Fibroblast of pulmonary artery (primary cell): Measurements from ENCODE around the gene LOXL4.

Experiments
- DNase-seq: peaks from one replicate; pipeline ENCODE4 v3.0.0-alpha.2; 2010; ENCODE audit warnings: low read depth
- H3K4me3 ChIP-seq: replicated peaks from 2 replicates; pipeline ENCODE4 v1.5.1; 2011; ENCODE audit warnings: low read depth, mild to moderate bottlenecking, control low read depth, low read length, moderate library complexity
- TF ChIP-seq, protein P1 (sequence below): IDR thresholded peaks from 2 replicates; pipeline ENCODE4 v1.5.1; 2011; ENCODE audit warnings: mild to moderate bottlenecking, control low read depth, low read length, inconsistent platforms; ENCODE audit errors: missing control alignments

LOXL4 gene

DNA sequence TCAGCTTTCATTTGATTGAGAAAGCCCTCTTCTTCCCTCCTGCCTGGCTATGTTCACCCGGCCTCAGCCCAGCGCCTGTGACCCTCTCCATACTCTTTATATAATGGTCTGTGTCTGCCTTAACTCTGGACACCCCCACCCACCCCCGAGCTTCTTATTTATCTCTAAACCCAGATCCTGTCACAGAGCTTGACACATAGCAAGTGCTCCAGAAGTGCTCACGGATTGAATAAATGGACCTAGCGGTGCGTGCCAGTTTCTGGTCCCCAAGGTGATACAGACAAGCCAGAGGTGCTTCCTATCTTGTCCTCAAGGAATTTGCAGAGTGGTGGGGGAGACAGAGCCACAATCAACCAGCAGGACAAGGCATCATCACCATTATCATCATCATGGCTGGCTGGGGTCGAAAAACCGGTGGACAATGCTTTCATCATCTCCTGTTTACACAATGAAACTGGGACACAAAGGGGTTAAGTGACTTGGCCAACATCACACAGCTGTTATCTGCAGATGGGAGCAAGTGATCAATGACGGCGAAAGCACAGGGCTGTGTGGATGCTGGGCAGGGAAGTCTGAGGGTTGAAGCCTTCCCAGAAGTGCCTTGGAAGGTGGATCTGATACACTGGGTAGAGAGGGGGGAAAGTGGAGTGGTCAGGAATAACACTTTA is 2.2 kb upstream of the LOXL4 start:
- TF ChIP-seq, protein P1, sequence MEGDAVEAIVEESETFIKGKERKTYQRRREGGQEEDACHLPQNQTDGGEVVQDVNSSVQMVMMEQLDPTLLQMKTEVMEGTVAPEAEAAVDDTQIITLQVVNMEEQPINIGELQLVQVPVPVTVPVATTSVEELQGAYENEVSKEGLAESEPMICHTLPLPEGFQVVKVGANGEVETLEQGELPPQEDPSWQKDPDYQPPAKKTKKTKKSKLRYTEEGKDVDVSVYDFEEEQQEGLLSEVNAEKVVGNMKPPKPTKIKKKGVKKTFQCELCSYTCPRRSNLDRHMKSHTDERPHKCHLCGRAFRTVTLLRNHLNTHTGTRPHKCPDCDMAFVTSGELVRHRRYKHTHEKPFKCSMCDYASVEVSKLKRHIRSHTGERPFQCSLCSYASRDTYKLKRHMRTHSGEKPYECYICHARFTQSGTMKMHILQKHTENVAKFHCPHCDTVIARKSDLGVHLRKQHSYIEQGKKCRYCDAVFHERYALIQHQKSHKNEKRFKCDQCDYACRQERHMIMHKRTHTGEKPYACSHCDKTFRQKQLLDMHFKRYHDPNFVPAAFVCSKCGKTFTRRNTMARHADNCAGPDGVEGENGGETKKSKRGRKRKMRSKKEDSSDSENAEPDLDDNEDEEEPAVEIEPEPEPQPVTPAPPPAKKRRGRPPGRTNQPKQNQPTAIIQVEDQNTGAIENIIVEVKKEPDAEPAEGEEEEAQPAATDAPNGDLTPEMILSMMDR, result no peak
- no peak overlapping the region for H3K4me3 ChIP-seq
- DNase-seq, result peak; percentile 10

DNA sequence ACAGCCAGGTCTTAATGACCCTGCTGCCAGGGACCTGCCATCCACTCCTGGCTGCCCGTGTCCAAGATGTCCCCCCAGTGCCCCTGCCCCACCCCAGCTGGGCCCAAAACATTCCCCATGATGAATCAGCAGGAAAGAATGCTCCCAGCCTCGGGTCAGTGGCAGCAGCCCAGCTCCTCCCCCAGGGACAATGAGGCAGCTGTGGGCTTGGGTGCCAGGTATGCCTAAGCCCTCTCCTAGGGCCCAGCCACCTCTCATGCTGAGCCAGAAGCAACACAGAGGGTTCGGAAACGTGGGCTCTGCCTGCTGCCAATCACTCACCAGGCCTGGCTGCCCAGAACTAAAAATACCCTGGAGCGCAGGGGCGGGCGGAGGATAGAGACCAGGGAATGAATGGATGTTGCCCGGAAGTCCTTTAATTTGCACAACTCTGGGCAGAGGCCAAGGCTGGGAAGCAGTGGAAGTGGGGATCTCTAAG is 1.5 kb upstream of the LOXL4 start:
- H3K4me3 ChIP-seq, result no peak overlapping the region
- TF ChIP-seq, protein P1, result no peak
- peak; percentile 84 for DNase-seq

DNA sequence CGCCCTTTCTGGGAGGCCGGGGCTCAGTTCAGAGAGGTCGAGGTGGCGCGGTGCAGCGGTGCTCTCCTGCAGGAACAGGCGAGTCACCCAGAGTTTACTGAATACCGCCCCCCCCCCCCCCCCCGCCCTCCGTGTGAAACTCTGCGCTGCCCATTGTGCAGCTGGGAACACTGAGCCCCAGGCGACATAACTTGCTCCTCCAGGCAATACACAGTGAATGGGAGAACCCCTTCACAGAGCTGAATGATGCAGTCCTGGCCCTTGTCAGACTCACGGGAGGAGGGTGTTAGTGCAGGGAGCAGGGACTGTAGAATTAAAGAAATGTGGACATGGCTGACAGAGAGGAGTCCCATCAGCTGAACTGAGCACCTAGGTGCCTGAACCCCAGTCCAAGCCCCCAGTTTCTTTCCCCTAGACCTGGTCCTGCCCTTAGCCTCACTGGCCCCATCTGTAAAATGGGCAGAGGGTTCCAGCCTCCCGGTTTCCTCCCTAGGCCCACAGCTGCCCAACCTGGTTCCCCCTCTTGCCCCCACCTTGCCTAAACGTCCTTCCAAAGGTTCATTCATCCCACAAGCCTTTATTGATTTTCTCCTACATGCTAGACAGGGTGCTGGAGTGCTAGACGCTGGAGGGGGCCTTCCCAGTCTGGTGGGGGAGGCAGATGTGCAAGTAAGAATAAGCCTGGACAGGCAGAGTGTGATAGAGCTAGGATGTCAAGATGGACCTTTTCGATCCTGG is 869 bp upstream of the LOXL4 start:
- TF ChIP-seq, protein P1, result no peak
- DNase-seq, result peak; percentile 20
- peak overlapping the region; percentile 48 for H3K4me3 ChIP-seq

DNA sequence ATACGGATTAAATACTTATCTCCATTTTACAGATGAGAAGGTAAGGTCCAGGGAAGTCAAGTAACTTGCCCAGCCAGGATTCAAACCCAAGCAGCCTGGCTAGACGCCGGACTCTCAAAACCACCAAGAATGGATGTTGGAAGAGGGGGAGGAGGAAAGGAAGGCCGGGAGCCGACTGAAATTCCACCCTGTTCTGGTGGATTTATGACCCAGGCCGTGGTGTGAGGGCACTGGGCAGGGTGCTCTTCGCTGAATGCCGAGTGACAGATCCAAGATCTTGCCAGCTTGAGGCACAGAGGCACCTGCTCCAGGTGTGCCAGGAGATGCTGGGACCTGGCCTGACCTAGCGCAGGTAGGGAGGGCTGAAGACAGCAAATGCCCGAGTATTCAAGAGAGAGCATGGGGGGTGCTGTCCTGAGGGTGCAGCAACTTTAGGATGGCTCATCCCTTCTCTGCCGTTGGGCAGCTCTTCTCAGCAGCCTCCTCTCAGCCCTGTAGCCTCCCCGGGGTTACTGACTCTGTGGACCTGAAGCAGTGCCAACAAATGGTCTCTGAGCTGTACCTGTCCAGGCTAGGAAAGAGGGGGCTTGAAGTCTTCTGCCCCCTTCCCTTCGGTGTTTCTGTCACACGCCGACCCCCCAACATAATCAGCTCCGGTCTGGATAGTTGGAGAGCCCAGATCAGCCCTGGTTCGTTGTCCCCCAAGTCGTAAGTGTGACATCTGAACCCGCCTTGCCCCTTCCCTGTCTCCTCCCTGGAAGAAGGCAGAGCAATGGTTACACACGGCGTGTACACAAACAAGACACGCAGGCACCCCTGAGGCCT is 713 bp downstream of the LOXL4 start:
- DNase-seq, result no peak
- no peak overlapping the region for H3K4me3 ChIP-seq
- TF ChIP-seq, protein P1, result no peak

DNA sequence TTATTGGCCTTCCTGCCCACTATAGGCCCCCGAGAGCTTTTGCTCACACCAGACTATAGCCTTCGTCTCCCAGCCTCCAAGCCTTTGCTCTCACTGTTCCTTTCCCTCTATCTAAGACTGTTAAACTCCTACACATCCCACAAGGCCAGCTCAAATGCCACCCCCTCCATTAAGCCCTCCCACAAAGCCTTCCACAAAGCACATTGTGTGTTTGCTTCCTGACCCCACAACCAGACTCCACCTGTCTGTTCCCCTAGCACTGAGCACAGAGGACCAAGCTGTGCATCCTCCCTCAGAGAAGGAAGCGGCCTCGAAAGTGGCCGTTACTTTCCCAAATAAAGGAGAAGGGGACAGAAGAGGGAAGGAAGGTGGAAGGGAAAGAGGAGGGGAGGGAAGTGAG is 1.3 kb downstream of the LOXL4 start:
- DNase-seq, result peak; percentile 11
- TF ChIP-seq, protein P1, result no peak
- no peak overlapping the region for H3K4me3 ChIP-seq

DNA sequence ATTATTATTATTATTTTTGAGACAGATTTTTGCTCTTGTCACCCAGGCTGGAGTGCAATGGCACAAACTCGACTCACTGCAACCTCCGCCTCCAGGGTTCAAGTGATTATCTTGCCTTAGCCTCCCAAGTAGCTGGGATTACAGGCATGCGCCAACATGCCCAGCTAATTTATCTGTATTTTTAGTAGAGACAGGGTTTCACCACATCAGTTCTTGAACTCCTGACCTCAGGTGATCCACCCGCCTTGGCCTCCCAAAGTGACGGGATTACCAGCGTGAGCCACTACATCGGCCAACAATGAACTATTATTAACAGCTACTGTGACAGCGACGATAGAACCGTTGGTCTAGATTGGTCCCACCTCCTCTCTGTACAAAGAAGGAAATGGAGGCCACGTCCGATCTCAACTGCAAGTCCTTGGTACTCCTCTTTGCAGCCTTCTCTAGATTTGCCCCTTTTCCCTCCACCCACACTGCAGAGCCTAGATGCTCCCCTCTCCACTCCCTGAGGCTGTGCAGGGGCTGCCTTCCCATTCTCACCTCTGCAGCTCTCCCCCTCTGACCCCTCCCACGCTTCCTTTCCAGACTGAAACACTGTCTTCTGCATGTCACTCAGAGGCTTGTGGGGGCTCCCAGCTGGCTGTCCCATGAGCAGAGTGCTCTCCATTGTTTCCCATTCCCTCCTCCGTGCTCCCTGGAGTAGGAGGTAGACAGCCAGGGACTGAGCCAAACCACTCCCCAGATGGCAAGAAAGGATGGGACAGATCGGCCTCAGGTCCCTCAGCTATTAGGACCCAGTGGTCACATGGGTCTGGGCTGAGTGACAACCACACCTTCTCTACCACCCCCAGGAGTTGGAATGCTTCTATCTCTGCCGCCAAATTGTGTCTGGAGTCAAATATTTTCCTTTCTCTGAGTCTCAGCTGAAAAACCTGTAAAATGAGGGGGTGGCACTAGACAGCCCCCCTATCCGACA is 2.3 kb downstream of the LOXL4 start:
- TF ChIP-seq, protein P1, result no peak
- no peak for DNase-seq

More for the DNA sequence above, 2.3 kb downstream of the LOXL4 start:
- no peak overlapping the region for H3K4me3 ChIP-seq
